Measurements from ENCODE around the gene TLE3. TPM values are rescaled to one million over a fixed set of nuclear protein-coding genes. Genes with fewer than 3 reads are reported as not detected.
"Not testable (repeated sequence)": the region's sequence is repeated elsewhere in the genome, so short reads cannot be mapped to it uniquely, and the experiment has no call there.

TLE3 gene
- 43.9 and 46.0 TPM in 2 replicates for total RNA-seq (2014; rRNA removed; shearing (Covaris generic))

- peak; percentile 99 for DNase-seq (ENCODE audit: low read depth)
These were observed at the start of gene TLE3 for GRCh38 chr15:70097321-70098152. Gene TLE3, minus strand, starts transcription at chr15:70097917. Its CDS starts 1,119 bp downstream, at chr15:70096798.

- no peak for DNase-seq (ENCODE audit: low read depth)
These were observed 49.6 kb upstream of the TLE3 start for GRCh38 chr15:70147178-70147760.

- no peak for DNase-seq (ENCODE audit: low read depth)
These were observed 49.1 kb upstream of the TLE3 start for GRCh38 chr15:70146771-70147170.

GRCh38 chr15:70146162-70146561, 48.4 kb upstream of the TLE3 start:
- no peak for DNase-seq (ENCODE audit: low read depth)

GRCh38 chr15:70145261-70145660, 47.5 kb upstream of the TLE3 start:
- DNase-seq (ENCODE audit: low read depth), result no peak

GRCh38 chr15:70142322-70143191, 44.8 kb upstream of the TLE3 start:
- DNase-seq (ENCODE audit: low read depth), result peak; percentile 77

GRCh38 chr15:70142072-70142321, 44.3 kb upstream of the TLE3 start:
- DNase-seq (ENCODE audit: low read depth), result no peak

- no peak for DNase-seq (ENCODE audit: low read depth)
These were observed 43.8 kb upstream of the TLE3 start for GRCh38 chr15:70141376-70142071.

GRCh38 chr15:70140543-70141375, 43.0 kb upstream of the TLE3 start:
- DNase-seq (ENCODE audit: low read depth), result peak; percentile 86

GRCh38 chr15:70140025-70140542, 42.4 kb upstream of the TLE3 start:
- no peak for DNase-seq (ENCODE audit: low read depth)

GRCh38 chr15:70137967-70138366, 40.2 kb upstream of the TLE3 start:
- DNase-seq (ENCODE audit: low read depth), result no peak

- not testable (repeated sequence) for DNase-seq (ENCODE audit: low read depth)
These were observed 39.3 kb upstream of the TLE3 start for GRCh38 chr15:70137021-70137420.

- no peak for DNase-seq (ENCODE audit: low read depth)
These were observed 36.2 kb upstream of the TLE3 start for GRCh38 chr15:70133781-70134421.

GRCh38 chr15:70133296-70133695, 35.6 kb upstream of the TLE3 start:
- DNase-seq (ENCODE audit: low read depth), result no peak

- no peak for DNase-seq (ENCODE audit: low read depth)
These were observed 34.9 kb upstream of the TLE3 start for GRCh38 chr15:70132571-70132970.

- DNase-seq (ENCODE audit: low read depth), result no peak
These were observed 34.4 kb upstream of the TLE3 start for GRCh38 chr15:70132139-70132538.

- no peak for DNase-seq (ENCODE audit: low read depth)
These were observed 30.9 kb upstream of the TLE3 start for GRCh38 chr15:70128414-70129140.

GRCh38 chr15:70127770-70128413, 30.2 kb upstream of the TLE3 start:
- no peak for DNase-seq (ENCODE audit: low read depth)

GRCh38 chr15:70127288-70127746, 29.6 kb upstream of the TLE3 start:
- peak; percentile 61 for DNase-seq (ENCODE audit: low read depth)
